SU-DHL-6 (cell line): ENCODE data around the gene ARHGDIB.

Experiments
- H2AFZ ChIP-seq: fragments of 200-600 bp; sonication (generic); 2 replicates; pipeline ENCODE4 v1.6.1; 2014; ENCODE audit warnings: low read depth, mild to moderate bottlenecking, moderate library complexity, mixed read lengths, antibody characterized with exemption, low read length; ENCODE audit not compliant: severe bottlenecking
- H3F3A ChIP-seq: fragments of 200-600 bp; shearing (Covaris generic); 2 replicates; pipeline ENCODE4 v1.6.0; 2016; ENCODE audit warnings: antibody characterized with exemption, mild to moderate bottlenecking; ENCODE audit not compliant: insufficient read depth
- H3K27ac ChIP-seq: fragments of 200-600 bp; sonication (generic); 2 replicates; pipeline ENCODE4 v1.5.1; 2016; ENCODE audit warnings: low read depth, mild to moderate bottlenecking, low read length, moderate library complexity, mixed read lengths
- H3K27me3 ChIP-seq: fragments of 200-600 bp; sonication (generic), shearing (Covaris generic); 2 replicates; pipeline ENCODE4 v1.6.0; 2014; ENCODE audit warnings: mild to moderate bottlenecking, low read length
- H3K36me3 ChIP-seq: fragments of 200-600 bp; sonication (generic); 2 replicates; pipeline ENCODE4 v1.6.1; 2014; ENCODE audit warnings: mild to moderate bottlenecking, low read length, mixed read lengths
- H3K4me2 ChIP-seq: fragments of 300-600, 200-600 bp; shearing (Covaris generic), sonication (generic); 2 replicates; pipeline ENCODE4 v1.6.0; 2014; ENCODE audit warnings: low read length, low read depth, mild to moderate bottlenecking; ENCODE audit not compliant: poor library complexity, severe bottlenecking
- H3K4me3 ChIP-seq: fragments of 200-600 bp; sonication (generic); 2 replicates; pipeline ENCODE4 v1.5.1; 2014; ENCODE audit warnings: antibody characterized with exemption, low read length, mild to moderate bottlenecking, mixed read lengths; ENCODE audit not compliant: insufficient read depth, poor library complexity, severe bottlenecking
- H3K79me2 ChIP-seq: fragments of 200-600 bp; sonication (generic); 2 replicates; pipeline ENCODE4 v1.6.1; 2014; ENCODE audit warnings: mild to moderate bottlenecking, low read length, moderate library complexity; ENCODE audit not compliant: insufficient read depth
- H3K9ac ChIP-seq: fragments of 200-600 bp; sonication (generic); 2 replicates; pipeline ENCODE4 v1.7.0; 2014; ENCODE audit warnings: mild to moderate bottlenecking, low read length
- H3K9me2 ChIP-seq: fragments of 200-600 bp; sonication (generic); replicated peaks from 2 replicates; pipeline ENCODE4 v1.6.1; 2014; ENCODE audit warnings: low read length; ENCODE audit not compliant: insufficient read depth
- H3K9me3 ChIP-seq: fragments of 200-600 bp; sonication (generic); 2 replicates; pipeline ENCODE4 v1.6.1; 2014; ENCODE audit warnings: low read length, mixed read lengths; ENCODE audit not compliant: insufficient read depth
- H4K20me1 ChIP-seq: fragments of 200-600 bp; sonication (generic); 2 replicates; pipeline ENCODE4 v1.6.1; 2014; ENCODE audit warnings: low read depth, mild to moderate bottlenecking, antibody characterized with exemption, low read length, moderate library complexity, mixed read lengths
- CTCF ChIP-seq: fragments of 200-600 bp; sonication (generic); IDR thresholded peaks from one replicate; pipeline ENCODE4 v1.5.1; 2017; ENCODE audit warnings: antibody characterized with exemption, mild to moderate bottlenecking, low read length, moderate library complexity; ENCODE audit not compliant: insufficient read depth, poor library complexity, severe bottlenecking
- EZH2phosphoT487 ChIP-seq: fragments of 200-600 bp; sonication (generic), shearing (Covaris generic); conservative IDR thresholded peaks from 2 replicates; pipeline ENCODE4 v1.6.1; 2018; ENCODE audit warnings: mild to moderate bottlenecking, antibody characterized with exemption, low read length, moderate library complexity, mixed read lengths

ARHGDIB gene

GRCh38 chr12:15004421-15004820 lies 43.0 kb upstream of the ARHGDIB start:
- H3K79me2 ChIP-seq: no peaks in the 10 kb centered on the region
- TF ChIP-seq CTCF: no peak
- H3K4me3 ChIP-seq: no peak overlapping the region
- no peaks in the 10 kb centered on the region for H3K36me3 ChIP-seq
- H3K4me2 ChIP-seq: no peak overlapping the region
- no peak overlapping the region for H3K9ac ChIP-seq
- H2AFZ ChIP-seq: no peak overlapping the region
- no peaks in the 10 kb centered on the region for H3F3A ChIP-seq
- no peaks in the 10 kb centered on the region for H3K9me3 ChIP-seq
- no peak overlapping the region for H3K27ac ChIP-seq
- H4K20me1 ChIP-seq: no peaks in the 10 kb centered on the region
- no peaks in the 10 kb centered on the region for H3K27me3 ChIP-seq
- H3K9me2 ChIP-seq: no peaks in the 10 kb centered on the region

- Histone ChIP-seq H2AFZ (no peak overlapping the region), H3K9me2 (no peaks in the 10 kb centered on the region), H3K9me3 (no peaks in the 10 kb centered on the region), H4K20me1 (no peaks in the 10 kb centered on the region), H3K4me2 (no peak overlapping the region), H3K27ac (no peak overlapping the region), H3K4me3 (no peak overlapping the region), H3K79me2 (no peaks in the 10 kb centered on the region), H3K36me3 (no peaks in the 10 kb centered on the region), H3K27me3 (no peaks in the 10 kb centered on the region; the same call in 1 of the 2 replicates), H3K9ac (no peak overlapping the region), H3F3A (no peaks in the 10 kb centered on the region)
- TF ChIP-seq CTCF (no peak), EZH2phosphoT487 (no peak)
Observed at GRCh38 chr12:15001733-15002382, 40.5 kb upstream of the ARHGDIB start.

- no peak overlapping the region for H3K4me3 ChIP-seq
- H4K20me1 ChIP-seq: no peaks in the 10 kb centered on the region
- no peaks in the 10 kb centered on the region for H3K9me2 ChIP-seq
- no peak overlapping the region for H3K27ac ChIP-seq
- H3K36me3 ChIP-seq: no peaks in the 10 kb centered on the region
- H3K27me3 ChIP-seq: no peaks in the 10 kb centered on the region; the same call in 1 of the 2 replicates
- no peak overlapping the region for H2AFZ ChIP-seq
- H3K9ac ChIP-seq: no peak overlapping the region
- TF ChIP-seq CTCF: no peak
- no peak for TF ChIP-seq EZH2phosphoT487
- no peak overlapping the region for H3K4me2 ChIP-seq
- no peaks in the 10 kb centered on the region for H3K79me2 ChIP-seq
- H3K9me3 ChIP-seq: no peaks in the 10 kb centered on the region
- no peaks in the 10 kb centered on the region for H3F3A ChIP-seq
Observed at GRCh38 chr12:15000575-15000974, 39.2 kb upstream of the ARHGDIB start.
